Activated naive CD4-positive, alpha-beta T cell treated with anti-CD3 and anti-CD28 coated beads, Interleukin-2, amount 50 U/mL, for 16 hours (primary cell): ENCODE results near the gene IL22RA1.

Source experiments
- DNase-seq: peaks from one replicate; pipeline ENCODE4 v3.0.0-alpha.2; 2020

Gene IL22RA1

DNA sequence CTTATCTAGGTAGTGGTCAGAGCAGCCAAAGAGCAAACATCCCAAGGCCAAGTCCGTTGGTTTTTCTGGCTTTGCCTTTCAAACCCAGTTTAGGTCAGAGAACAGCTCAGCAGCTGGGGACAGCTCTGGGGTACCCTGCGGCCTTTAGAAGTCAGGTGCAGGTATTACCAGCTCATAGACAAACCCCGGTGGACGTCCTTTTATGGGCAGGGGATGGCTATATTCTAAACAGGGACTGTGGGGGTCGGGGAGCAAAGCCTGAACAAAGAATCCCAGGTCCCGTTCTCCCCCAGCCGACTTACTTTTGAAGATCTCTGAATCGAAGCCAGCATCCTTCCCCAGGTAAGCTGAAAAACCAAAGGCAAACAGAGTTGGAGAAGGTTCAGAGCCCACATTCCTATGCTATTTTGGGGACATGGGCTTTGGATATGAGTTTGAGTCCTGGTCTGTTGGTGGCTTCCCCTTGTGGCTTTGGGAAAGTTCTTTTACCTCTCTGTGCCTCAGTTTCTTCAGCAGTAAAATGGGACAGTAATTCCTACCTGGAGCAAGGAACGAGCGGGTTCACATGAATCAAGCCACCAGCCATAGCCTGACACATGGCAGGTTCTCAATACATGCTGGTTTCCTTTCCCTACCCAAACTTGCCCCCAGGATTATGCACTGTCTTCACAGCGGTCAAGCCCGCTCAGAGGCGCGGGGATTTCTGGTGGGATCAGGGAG, 47.6 kb downstream of the IL22RA1 start:
- no peak for DNase-seq

DNA sequence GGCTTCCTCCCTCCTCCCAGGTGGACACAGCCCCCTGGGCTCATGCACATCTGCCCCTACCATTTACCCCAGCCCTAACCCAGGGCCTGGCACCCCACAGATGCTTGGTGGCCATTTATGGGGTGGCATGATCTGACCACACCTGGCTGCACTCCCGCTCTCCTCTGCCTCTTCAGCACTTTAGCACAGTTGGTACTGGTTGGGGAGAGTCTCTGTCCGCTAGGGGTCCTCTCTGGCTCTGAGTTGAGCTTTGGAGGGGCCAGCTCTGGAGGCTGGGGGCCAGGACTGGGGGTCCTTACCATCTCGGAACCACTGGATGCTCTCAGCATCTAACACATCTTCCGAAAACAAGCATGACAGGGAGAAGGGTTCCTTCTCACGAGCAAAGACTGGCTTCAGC, 48.4 kb downstream of the IL22RA1 start:
- no peak for DNase-seq

DNA sequence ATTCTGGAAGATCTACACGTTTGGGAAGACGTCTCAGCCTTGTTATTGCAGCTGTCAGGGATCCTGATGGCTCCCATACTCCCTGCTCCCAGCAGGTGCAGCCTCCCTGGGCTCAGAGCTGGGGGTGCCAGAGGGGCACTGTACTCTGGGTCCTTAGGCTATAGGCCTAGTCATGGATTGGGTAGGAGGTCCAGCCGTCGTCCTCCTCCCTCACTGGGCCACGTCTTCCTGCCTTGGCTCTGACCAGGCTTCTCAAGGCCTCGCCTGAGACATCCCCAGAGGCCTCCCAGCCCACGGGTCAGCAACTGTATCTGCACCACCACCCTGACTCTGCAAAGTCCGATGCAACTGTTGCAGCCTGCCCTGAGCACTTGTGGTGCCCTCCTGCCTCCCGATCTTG, 49.2 kb downstream of the IL22RA1 start:
- no peak for DNase-seq

DNA sequence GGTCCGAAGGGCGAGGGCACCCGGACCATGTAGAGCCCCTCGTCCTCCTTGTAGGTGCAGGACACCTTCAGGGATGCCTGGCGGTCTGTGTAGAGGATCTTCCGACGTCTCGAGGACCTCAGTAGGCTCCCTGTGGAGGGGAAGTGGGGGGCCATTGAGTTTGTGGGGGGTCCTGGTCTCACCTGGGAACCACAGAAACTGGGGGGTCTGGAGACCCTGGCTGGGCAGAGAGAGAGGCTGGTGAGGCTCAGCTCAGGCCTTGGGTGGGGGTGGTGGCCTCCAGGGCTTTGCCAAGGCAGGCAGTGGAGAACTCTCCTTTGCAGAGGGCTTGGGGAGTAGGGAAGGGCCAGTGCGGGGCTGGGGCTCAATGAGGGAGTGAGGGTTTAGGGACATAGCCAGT, 50.0 kb downstream of the IL22RA1 start:
- no peak for DNase-seq

DNA sequence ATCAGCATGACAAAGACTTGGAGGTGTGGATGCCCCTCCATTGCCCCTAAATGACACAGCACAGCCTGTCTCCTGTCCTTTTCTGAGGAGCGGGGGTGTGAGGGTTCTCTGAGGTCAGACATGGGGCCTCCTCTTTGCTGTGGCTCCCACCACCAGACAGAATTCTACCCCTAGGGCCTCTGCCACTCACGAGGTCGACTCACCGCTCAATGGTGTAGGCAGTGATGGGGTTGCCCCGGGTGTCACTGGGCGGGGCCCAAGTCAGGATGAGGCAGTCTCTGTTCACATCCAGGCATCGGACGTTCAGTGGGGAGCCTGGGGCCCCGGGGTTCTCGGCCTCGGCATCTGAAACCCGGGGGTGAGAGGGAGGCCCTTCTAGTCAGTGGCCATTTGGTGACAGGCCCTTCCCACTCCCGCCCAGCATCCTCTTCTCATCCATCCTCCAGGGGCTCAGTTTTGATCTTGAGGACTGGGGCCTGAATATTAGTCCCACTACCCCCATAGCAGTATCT, 50.9 kb downstream of the IL22RA1 start:
- DNase-seq, result no peak

DNA sequence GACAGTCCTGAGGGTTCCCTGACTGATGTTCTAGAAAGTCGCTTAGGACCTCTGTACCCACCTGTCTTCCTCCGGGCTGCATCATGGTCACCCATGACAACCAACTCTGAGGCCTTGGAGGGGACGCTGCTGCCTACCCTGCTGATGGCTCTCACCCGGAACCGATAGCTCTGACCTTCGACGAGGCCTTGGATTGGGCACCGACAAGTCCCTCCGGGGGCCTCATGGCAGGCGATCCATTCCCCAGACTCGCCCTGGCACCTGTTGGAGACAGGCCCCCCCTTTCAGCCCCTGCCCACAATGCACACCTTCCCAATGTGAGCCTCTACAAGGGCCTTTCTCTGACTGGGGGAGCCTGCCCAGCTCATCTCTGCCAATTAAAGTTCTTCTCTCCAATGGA, 52.2 kb downstream of the IL22RA1 start:
- DNase-seq, result no peak

DNA sequence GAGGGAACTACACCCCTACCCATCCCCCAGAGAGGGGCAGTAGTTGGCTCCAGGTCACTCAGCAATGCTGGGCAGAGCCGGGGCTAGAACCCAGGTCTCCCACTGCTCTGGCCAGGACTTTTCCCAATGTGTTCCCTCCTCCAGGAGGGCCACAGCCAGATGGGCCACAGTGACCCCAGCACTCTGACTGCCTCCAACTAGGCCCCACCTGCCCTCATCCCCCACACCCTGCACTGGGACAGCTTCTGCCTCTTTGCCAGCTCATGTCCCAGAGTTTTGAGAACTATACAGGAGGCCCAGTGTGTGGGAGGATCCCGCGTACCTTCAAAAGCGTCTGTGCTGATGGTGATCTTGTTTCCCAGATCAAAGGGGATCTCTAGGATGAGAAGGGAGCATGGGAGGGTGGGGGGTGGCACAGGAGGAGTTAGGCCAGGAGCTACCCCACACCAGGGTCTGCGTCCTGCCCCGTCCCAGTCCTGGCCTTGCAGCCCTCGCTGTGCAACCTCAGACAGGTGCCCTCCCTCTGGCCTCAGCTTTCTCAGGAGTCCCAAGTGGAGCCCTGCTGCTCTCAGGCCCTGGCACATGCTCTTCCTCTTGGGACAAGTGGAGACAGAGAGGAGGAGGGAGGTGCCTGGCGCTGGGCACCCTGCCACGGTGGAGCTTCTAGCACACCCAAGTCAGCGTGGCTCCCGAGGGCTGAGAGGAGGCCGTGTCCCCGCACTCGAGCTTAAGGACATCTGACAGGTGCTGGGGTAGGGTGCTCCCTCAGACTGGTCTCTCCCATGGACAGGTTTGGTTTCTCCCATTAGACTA, 53.0 kb downstream of the IL22RA1 start:
- DNase-seq, result no peak

DNA sequence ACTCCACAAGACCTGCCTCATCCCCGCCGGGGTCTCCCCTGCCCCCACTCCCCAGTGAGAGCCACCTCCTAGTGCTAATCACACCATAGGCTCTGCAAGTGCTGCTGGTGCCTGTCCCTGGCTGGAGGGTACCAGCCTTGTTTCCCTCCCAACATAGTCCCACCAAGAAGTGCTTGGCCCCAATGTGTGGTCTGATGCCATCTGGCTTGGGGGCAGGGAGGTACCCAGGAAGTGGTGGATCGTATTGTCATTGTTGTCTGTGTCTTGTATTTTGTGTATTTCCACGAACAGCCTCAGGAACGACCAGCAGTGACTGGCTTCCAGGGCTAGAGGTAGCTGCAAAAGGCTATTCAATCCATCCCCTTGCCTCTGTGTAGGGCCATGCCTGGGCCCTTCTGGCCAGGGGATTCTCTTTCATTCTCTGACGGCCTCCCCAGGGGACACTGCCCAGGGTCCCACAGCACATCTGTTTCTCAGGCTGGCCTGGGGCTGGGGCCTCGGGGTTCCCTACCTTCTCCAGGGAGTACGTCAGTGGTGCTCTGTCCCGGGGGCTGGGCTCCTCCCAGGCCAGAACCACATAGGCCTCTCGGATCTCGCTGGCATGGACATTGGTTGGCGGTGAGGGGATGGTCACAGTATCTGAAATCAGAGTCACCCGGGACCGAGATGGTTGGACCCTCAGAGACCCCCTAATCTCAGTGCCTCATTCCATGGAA, 53.8 kb downstream of the IL22RA1 start:
- no peak for DNase-seq

DNA sequence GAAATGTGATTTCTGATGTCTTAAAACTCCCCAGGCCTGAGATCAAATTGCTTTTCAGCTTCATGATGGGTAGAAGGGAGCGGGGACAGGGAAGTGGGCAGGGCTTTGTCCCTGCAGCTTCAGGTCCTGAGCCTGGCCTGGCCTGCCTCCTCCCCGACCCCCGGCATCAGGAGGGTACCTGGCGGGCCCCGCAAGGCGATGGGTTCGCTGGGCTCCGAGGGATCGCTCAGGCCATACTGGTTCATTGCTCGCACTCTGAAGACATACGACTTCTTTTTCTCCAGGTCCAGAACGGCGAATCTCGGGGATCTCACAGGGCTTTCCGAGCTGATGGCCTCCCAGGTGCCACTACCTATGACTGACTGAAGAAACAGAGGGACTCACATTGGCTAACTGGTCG, 56.5 kb downstream of the IL22RA1 start:
- DNase-seq, result no peak

DNA sequence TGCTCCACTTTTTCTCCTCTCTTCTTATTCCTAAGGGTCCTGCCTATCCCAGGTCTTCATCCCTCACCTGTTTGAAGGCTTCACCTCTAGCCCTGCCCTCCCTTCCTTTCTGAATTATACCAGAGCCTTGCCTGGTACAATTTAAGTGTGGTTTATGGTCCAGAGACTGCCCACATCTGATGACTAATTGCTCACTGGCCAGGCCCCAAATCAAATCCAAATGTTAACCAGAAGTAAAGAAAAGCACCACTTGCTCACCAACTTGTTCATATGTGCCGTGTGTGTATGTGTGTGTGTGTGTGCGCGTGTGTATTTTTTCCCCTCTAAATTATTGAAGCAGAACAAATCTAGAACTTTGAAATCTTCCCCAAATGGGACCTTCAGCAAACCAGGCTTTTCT, 57.4 kb downstream of the IL22RA1 start:
- DNase-seq, result no peak

DNA sequence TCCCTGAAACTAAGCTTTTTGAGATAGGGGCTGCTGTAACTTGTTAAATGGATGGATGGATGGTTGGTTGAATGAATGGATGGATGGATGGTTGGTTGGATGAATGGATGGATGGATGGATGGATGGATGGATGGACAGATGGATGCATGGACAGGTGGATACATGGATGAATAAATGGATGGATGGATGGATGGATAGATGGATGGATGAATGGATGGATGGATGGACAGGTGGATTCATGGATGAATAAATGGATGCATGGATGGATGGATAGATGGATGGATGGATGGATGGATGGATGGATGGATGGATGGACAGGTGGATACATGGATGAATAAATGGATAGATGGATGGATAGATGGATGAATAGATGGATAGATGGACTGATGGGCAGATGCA, 57.9 kb downstream of the IL22RA1 start:
- DNase-seq, result no peak

DNA sequence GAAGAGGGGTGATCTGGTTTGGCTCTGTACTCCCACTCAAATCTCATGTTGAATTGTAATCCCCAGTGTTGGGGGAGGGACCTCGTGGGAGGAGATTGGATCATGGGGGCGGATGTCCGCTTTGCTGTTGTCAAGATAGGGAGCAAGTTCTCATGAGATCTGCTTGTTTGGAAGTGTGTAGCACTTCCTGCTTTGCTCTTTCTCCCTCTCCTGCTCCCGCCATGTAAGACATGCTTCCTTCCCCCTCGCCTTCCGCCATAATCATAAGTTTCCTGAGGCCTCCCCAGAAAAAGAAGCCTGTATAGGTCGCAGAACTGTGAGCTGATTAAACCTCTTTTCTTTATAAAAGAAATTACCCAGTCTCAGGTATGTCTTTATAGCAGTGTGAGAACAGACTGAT, 58.9 kb downstream of the IL22RA1 start:
- DNase-seq, result no peak

DNA sequence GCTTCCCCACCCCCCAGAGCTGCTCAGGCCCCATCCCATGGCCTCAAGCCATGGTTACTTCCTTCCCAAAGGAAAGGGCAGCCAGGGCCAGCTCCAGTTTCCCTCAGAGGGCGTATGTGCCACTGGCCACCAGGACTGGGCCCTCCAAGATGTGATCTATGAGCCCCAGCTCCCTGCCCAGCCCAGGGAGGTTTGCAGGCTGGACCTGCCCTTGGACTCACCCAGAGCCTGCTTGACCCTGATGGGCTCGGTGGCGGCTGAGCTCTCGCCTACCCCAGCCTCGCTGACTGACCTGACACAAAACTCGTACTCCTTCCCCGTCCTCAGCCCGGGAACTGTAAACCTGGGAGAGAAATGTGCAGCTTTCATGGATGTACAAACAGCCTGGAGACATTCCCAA, 60.6 kb downstream of the IL22RA1 start:
- DNase-seq, result no peak

DNA sequence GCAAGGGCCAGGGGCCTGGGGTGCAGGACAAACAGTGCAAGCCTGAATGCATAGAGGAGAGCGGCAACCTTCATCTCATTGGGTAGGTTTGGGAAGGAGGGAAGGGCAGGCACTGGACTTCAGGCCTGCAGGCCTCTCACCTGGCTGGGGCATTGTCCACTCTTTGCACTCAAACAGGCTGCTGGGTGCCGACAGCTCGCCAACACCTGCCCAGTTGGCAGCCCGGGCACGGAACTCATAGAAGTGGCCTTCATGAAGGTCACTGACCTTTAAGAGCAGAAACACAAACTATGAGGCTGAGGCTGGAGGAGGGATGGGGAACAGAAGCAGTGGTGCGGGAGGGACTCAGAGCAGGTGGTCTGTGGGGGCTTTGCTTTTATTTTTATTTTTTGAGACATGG, 61.8 kb downstream of the IL22RA1 start:
- no peak for DNase-seq

DNA sequence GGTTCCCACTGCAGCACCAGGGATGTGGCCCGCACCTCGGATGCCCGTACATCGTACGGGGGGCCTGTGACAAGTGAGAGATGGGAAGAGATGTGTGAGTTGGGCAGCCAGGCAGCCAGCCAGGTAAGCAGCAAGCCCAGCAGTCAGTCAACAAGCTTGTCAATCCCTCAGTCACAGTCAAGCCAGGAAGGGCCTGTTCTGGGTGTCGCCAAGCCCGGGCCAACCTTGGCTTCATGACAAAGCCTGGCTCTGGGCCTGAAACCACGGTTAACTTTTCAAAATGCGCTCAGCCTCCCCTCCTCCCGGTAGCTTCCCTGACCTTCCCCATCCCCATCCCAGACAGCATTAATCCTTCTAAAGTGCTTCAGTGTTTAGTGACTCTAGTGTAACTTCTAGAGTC, 62.8 kb downstream of the IL22RA1 start:
- no peak for DNase-seq

DNA sequence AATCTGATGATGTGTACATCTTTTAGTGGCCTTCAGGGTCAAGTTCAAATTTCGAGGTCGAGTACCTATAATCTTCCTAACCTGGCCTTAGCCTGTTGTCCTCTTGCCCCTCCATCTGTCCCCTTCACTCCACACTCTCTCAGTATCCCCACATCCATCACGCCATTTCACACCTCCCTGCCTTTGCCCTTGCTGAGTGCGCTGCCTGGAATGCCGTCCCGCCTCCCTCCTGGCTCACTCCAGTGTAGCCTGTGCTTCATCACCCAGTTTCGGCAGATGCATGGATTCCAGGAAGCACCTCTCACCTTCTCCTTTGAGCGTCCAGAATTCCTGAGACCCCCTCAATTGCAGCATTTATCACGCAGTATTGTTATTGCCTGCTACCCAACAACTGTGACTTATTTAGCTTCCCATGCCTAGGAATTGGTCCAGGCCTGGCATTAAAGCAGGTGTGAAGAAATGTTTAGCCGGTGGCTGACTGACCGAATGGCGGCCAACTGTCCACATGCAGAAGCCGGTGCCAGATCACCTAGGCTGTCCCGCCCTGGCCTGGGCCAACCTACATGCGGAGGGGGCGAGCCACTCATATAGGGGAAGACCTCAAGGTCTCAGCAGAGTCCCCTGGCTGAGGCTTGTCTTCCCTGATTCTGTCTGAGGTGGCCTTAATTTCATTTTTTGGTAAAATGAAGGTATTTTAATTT, 65.5 kb downstream of the IL22RA1 start:
- no peak for DNase-seq

DNA sequence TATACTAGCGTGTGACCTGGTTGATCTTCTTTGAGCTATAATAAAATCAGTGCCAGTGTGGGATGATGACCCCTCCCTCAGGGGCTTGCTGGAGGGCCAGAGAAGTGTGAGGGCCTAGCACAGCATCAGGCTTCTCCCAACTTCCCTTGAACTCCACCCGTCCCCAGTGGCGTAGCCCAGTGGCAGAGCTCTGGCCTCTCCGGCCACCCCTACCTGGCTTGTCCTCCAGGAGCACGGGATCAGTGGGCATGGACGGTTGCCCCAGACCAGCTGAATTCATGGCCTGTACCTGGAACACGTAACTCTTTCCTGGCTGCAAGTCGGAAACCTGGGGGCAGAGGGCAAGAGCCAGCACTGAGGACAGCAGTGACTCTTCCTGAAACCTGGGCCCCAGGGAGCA, 67.0 kb downstream of the IL22RA1 start:
- DNase-seq, result no peak

DNA sequence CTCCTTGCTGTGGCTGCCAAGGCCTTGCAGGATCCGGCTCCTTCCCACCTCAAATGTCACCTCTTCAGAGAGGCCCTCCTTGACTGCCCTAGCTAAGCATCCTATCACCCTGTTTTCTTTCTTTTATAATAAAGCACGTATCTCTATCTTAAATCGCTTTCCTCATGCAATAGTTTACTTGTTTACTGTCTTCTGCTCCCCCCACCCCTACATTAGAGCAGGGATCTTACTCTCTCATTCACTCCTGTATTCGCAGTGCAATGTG, 67.4 kb downstream of the IL22RA1 start:
- DNase-seq, result no peak

DNA sequence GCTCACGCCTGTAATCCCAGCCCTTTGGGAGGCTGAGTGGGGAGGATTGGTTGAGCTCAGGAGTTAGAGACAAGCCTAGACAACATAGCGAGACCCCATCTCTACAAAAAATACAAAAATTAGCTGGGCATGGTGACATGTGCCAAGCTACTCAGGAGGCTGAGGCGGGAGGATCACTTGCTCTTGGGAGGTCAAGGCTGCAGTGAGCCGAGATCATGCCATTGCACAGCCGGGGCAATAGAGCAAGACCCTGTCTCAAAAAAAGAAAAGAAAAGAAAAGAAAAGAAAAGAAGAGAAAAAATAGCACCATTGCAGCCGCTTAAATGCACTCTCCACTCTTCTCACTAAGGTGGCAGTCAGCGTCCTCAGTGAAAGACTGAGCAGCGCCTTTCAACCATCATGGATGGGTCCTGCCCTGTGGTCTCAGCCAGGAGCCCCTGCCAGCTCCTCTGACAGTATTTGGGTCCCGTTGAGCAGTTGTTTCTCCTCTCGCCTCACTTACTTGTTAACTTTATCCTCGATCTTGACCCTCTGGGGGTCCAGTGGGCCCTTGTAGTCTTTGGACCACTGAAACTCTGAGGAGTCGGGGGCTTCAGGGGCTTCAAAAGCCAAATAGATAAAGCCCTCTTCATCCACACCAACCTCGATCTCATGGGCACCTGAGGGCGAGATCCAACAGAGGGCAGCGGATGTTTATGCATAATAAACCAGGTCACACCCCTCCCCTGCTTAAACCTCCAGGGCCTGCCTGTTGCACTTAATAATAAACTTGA, 67.9 kb downstream of the IL22RA1 start:
- no peak for DNase-seq

DNA sequence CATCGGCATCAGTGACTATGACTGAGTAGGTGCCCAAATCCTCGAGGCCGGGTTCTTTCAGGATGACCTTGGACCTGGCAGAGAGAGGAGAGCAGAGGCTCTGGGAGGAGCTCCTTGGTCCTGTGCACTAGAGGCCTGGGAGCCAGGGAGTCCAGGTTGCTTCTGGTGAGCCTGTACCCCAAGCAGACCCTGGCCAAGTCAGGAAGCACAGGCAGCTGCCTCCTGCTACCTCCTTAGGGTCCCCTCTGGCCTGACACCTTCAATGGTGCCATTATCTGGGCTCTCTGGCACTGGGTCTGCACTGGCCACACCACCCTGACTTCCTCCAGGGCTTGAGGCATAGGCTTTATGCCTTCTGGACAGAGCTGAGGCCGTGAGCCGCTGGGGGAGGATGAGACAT, 68.7 kb downstream of the IL22RA1 start:
- no peak for DNase-seq

DNA sequence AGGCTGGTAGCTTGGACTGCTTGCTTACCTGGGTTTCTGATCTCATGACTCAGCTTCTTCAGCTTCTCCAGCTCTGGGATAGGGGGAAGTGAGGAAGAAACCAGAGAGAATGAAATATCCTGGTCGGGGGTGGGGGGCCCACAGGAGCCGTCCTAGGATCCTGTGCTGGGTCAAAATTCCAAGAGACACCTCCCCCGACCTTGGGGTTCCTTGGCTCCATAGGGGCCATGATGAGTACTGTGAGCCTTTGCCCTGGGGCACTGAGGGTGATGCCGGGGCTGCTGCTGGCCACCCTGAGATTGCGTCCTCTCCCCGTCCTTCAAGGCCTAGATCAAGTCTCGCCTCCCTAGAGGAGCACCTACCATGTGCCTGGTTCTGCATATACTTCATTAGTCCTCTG, 71.0 kb downstream of the IL22RA1 start:
- no peak for DNase-seq

DNA sequence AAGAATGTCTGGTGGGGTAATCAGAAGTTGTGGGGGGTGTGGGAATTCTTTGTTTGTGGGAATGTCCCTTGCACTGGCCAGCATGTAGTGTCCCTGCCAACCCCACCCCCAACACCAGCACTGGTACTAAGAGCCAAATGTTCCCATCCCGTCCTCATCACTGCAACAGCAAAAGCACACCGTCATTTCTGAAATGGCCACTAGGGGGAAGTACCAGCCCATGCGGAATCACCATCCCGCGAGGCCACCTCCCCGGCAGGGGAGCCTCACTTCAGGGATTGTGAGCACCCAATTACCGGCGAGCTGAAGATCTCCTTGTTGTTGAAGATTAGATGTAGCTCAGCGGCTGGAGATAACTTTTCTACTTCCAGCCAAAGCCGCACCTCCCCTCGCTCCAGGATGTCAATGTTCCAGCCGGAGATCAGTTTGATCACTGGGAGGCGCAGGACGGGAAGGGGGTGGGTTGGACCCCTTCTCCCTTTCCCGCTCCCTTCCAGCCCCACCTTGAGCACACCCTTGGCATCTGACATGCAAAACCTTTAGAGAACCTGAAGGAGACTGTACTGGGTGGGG, 72.0 kb downstream of the IL22RA1 start:
- peak; percentile 76 for DNase-seq
